MG63 (cell line): ENCODE results near the gene MYT1. TPM values are rescaled to one million over a fixed set of nuclear protein-coding genes. Genes with fewer than 3 reads are reported as not detected.

Source experiments
- DNase-seq: peaks from one replicate; pipeline ENCODE4 v3.0.0-alpha.2; 2020
- H3K27me3 ChIP-seq: fragments of 250-450 bp; sonication (Bioruptor Pico); 2 replicates; pipeline ENCODE4 v1.5.1; 2020; ENCODE audit warnings: mild to moderate bottlenecking, moderate library complexity
- H3K36me3 ChIP-seq: fragments of 250-450 bp; sonication (Bioruptor Pico); 2 replicates; pipeline ENCODE4 v1.5.1; 2020; ENCODE audit warnings: mild to moderate bottlenecking, moderate library complexity
- H3K4me3 ChIP-seq: fragments of 250-450 bp; sonication (Bioruptor Pico); 2 replicates; pipeline ENCODE4 v1.5.1; 2020; ENCODE audit warnings: mild to moderate bottlenecking, moderate library complexity
- H3K9me3 ChIP-seq: fragments of 250-450 bp; sonication (Bioruptor Pico); 2 replicates; pipeline ENCODE4 v1.5.1; 2020; ENCODE audit warnings: mild to moderate bottlenecking, moderate library complexity
- total RNA-seq: library from RNA; depleted of rRNA; stranded (reverse); fragments of >200 nt; shearing (Covaris generic); gene quantifications from 2 replicates; pipeline ENCODE4 v1.2.3, GENCODE V29; 2014; ENCODE audit warnings: low replicate concordance

The MYT1 gene
- total RNA-seq, 1 experiment from 2014 or later, result not detected

DNA sequence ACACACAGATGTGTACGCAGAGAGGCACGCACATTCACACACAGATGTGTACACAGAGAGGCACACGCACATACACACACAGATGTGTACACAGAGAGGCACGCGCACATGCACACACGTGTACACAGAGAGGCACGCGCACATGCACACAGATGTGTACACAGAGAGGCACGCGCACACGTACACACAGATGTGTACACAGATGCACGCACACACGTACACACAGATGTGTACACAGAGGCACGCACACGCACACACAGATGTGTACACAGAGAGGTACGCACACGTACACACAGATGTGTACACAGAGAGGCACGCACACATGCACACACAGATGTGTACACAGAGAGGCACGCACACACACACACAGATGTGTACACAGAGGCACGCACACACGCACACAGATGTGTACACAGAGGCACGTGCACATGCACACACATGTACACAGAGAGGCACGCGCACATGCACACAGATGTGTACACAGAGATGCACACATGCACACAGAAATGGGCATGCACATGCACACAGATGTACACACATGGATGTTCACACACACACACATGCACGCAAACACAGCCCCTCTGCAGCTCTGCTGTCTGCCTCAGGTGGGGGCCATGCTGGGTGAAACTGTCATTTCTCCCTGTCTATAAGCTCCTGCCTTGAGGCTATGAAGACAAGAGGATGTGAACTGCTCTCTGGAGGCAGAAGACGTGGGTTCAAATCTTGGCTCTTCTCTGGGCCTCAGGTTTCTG, 14.3 kb upstream of the MYT1 start:
- no peak for DNase-seq
- Histone ChIP-seq H3K27me3 (no peaks in the 10 kb centered on the region), H3K36me3 (no peaks in the 10 kb centered on the region), H3K4me3 (no peak overlapping the region), H3K9me3 (peaks cover 7% of the 10 kb centered on the region)

- DNase-seq, result no peak
- H3K27me3 ChIP-seq, result no peaks in the 10 kb centered on the region
- H3K4me3 ChIP-seq, result no peak overlapping the region
- H3K9me3 ChIP-seq, result no peaks in the 10 kb centered on the region; the same call in 1 of the 2 replicates
- H3K36me3 ChIP-seq, result no peaks in the 10 kb centered on the region
These were observed 13.3 kb upstream of the MYT1 start for GRCh38 chr20:64150756-64151632.

GRCh38 chr20:64151633-64152530, 12.4 kb upstream of the MYT1 start:
- DNase-seq, result no peak
- Histone ChIP-seq H3K4me3 (no peak overlapping the region), H3K36me3 (no peaks in the 10 kb centered on the region)

GRCh38 chr20:64152906-64153305, 11.3 kb upstream of the MYT1 start:
- H3K36me3 ChIP-seq, result no peaks in the 10 kb centered on the region
- DNase-seq, result no peak

More at GRCh38 chr20:64151633-64152530, 12.4 kb upstream of the MYT1 start:
- no peaks in the 10 kb centered on the region for H3K9me3 ChIP-seq
- no peaks in the 10 kb centered on the region for H3K27me3 ChIP-seq

DNA sequence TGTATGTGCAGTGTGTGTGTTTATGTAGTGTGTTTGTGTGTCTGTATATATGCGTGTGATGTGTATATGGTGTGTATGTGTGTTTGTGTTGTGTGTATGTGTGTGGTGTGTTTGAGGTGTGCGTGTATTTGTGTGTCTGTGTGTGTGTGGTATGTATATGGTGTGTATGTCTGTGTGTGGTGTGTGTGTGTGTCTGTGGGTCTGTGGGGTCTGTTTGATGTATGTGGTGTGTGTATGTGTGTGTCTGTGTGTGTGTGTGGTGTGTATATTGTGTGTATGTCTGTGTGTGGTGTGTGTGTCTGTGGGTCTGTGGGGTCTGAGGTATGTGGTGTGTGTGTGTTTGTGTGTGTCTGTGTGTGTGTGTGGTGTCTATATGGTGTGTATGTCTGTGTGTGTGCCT, 10.8 kb upstream of the MYT1 start:
- no peaks in the 10 kb centered on the region for H3K36me3 ChIP-seq
- no peak for DNase-seq
- H3K9me3 ChIP-seq, result no peaks in the 10 kb centered on the region
- H3K27me3 ChIP-seq, result no peaks in the 10 kb centered on the region
- no peak overlapping the region for H3K4me3 ChIP-seq

More at GRCh38 chr20:64152906-64153305, 11.3 kb upstream of the MYT1 start:
- H3K9me3 ChIP-seq, result no peaks in the 10 kb centered on the region
- H3K27me3 ChIP-seq, result no peaks in the 10 kb centered on the region
- H3K4me3 ChIP-seq, result no peak overlapping the region

DNA sequence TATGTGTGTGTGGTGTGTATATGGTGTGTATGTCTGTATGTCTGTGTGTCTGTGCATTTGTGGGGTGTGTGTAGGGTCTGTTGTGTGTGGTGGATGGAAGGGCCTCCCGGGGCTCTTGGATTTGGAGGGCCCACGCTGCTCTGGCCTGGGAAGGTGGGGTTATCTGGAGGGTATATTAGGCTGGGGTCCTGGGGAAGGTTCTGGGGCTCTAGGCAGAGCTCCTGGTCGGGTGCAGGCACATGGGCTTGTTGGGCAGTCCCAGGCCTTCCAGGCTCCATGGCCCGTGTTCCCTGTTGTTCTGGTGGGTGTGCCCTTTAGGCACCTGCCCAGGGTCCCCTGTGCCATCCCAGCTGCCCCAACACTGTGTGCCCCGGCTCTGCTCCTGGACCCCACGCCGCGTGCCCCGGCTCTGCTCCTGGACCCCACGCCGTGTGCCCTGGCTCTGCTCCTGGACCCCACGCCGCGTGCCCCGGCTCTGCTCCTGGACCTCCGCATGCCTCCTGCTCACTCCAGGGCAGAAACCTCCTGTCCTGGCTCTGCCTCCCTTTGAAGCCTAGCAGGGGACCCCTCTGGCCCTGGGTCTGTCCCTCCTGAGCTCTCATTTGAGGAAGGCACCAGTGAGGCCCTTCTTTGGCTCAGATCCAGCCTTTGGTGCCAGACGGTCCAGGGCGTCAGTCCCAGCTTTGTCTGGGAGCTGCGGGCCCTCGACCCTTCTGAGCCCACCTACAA, 10.2 kb upstream of the MYT1 start:
- no peaks in the 10 kb centered on the region for H3K9me3 ChIP-seq
- no peak for DNase-seq
- no peaks in the 10 kb centered on the region for H3K36me3 ChIP-seq
- no peak overlapping the region for H3K4me3 ChIP-seq
- H3K27me3 ChIP-seq, result no peaks in the 10 kb centered on the region; the same call in 1 of the 2 replicates

GRCh38 chr20:64154590-64155257, 9.5 kb upstream of the MYT1 start:
- Histone ChIP-seq H3K27me3 (no peaks in the 10 kb centered on the region; the same call in 1 of the 2 replicates), H3K36me3 (no peaks in the 10 kb centered on the region), H3K9me3 (no peaks in the 10 kb centered on the region), H3K4me3 (no peak overlapping the region)
- no peak for DNase-seq

- H3K4me3 ChIP-seq, result no peak overlapping the region
- DNase-seq, result no peak
- no peaks in the 10 kb centered on the region for H3K9me3 ChIP-seq
- H3K36me3 ChIP-seq, result no peaks in the 10 kb centered on the region
- peaks cover 1% of the 10 kb centered on the region; the same call in 1 of the 2 replicates for H3K27me3 ChIP-seq
These were observed 8.8 kb upstream of the MYT1 start for GRCh38 chr20:64155258-64156135.

GRCh38 chr20:64156136-64156885, 7.9 kb upstream of the MYT1 start:
- Histone ChIP-seq H3K9me3 (no peaks in the 10 kb centered on the region), H3K36me3 (no peaks in the 10 kb centered on the region), H3K4me3 (no peak overlapping the region), H3K27me3 (peaks cover 9% of the 10 kb centered on the region)
- DNase-seq, result no peak

DNA sequence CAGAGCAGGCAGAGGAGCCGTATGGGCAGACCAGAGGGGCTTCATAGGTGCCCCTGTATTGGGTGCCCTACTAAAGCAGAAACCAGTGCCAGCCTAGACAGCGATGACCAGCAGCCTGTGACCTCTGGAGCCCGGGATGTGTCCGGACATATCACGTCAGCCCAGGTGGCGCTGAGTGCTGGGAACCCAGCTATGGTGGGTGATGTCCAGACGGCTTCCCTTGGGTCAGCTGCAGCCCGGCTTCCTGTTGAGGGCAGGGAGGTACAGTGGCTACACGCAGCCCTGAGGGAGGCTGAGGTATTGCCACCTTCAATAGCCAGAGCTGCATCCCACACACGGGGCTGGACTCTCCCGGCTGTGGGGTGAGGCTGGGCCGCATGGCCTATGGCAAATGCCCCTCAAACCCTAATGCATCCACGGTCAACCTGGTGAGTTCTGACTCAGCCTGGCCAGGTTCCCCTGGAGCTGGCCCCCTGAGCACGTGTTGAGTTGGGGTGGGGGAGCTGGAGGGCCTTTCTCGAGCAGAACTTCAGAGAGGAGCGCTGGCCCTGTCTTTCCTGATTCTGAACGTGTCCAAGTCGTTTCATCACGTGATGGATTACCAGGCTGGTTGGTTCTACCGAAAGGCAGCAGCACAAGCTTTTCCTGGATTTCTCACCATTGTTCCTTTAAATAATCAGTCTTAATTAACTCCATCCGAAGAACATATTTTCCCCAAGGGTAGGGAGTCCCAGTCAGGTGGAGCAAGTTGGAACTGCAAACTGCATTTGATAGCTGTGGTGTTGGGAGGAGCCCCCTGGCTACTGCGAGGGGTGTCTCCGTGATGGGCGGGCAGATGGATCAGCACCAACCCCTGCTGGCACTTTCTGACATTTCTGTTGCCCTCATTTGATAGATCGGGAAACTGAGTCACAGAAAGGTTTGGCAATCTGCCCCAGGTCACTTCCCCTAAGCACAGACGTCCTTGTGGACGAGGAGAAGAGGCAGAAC, 7.1 kb upstream of the MYT1 start:
- H3K27me3 ChIP-seq, result peaks cover 18% of the 10 kb centered on the region
- DNase-seq, result no peak
- H3K36me3 ChIP-seq, result no peaks in the 10 kb centered on the region
- H3K9me3 ChIP-seq, result no peaks in the 10 kb centered on the region
- no peak overlapping the region for H3K4me3 ChIP-seq

GRCh38 chr20:64157878-64158277, 6.4 kb upstream of the MYT1 start:
- Histone ChIP-seq H3K9me3 (no peaks in the 10 kb centered on the region), H3K36me3 (no peaks in the 10 kb centered on the region), H3K4me3 (no peak overlapping the region), H3K27me3 (peaks cover 25% of the 10 kb centered on the region)
- no peak for DNase-seq

GRCh38 chr20:64158346-64159285, 5.6 kb upstream of the MYT1 start:
- Histone ChIP-seq H3K36me3 (no peaks in the 10 kb centered on the region), H3K27me3 (peaks cover 25% of the 10 kb centered on the region), H3K9me3 (no peaks in the 10 kb centered on the region), H3K4me3 (no peak overlapping the region)
- no peak for DNase-seq
